ENCODE data around the gene LIMS1. TPM values are rescaled to one million over a fixed set of nuclear protein-coding genes. Genes with fewer than 3 reads are reported as not detected.
"Not testable (repeated sequence)": the region's sequence is repeated elsewhere in the genome, so short reads cannot be mapped to it uniquely, and the experiment has no call there.

Gene LIMS1
- polyA plus RNA-seq, 1 donor = 34.7 TPM

GRCh38 chr2:108663346-108663745 lies 129.1 kb downstream of the LIMS1 start:
- not testable (repeated sequence) for DNase-seq (ENCODE audit: low read depth)

DNA sequence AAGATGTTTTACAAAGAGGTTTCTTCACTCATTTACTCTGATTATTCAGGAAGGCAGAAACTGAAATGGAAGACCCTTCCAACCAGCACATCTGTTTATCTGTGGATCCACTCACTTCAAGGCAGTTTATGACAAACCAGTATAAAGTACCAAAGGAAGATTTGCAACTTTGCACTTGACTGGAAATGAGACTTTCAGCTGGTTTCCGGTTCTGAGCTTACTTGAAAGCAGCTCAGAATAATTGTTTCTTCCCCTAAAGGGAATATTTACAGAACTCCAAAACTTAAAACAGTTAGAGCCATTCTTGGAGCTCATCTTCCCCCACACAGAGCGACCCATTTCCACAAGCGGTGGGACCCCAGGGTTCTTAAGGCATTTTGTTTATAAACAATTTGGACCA lies 129.8 kb downstream of the LIMS1 start:
- not testable (repeated sequence) for DNase-seq (ENCODE audit: low read depth)

DNA sequence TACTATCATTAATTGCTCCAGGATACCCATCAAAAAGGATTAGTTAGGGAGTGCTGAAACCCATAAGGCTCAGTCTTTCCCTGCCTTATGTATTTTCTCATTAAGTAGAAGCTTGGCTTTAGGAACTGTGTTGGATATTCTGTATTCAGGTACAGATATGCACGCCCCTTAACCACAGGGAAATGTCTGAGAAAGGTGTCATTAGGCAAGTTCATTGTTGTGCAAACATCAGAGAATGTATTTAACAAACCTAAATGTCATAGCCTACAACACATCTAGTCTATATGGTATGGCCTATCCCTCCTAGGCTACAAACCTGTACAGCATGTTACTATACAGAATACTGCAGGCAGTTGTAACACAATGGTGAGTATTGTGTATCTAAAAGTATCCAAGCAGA lies 130.7 kb downstream of the LIMS1 start:
- not testable (repeated sequence) for DNase-seq (ENCODE audit: low read depth)

DNA sequence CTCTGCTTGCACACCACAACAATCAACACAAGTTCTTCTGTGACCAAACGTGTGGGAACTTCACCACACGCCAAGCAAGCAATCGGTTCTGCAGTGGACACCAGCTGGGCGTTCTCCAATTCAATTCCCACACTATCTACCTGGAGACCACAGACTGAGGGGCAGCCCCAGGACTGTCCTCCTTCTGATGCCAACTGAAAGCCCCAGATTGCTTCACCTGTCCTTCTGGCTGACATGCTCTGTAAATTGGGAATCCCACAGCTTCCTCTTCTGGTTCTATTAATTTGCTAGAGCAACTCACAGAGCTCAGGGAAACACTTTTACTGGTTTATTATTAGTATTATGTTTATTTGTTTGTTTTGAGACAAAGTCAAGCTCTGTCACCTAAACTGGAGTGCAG lies 131.7 kb downstream of the LIMS1 start:
- not testable (repeated sequence) for DNase-seq (ENCODE audit: low read depth)

- DNase-seq (ENCODE audit: low read depth) = not testable (repeated sequence)
Observed at GRCh38 chr2:108667140-108667539, 132.9 kb downstream of the LIMS1 start.

DNA sequence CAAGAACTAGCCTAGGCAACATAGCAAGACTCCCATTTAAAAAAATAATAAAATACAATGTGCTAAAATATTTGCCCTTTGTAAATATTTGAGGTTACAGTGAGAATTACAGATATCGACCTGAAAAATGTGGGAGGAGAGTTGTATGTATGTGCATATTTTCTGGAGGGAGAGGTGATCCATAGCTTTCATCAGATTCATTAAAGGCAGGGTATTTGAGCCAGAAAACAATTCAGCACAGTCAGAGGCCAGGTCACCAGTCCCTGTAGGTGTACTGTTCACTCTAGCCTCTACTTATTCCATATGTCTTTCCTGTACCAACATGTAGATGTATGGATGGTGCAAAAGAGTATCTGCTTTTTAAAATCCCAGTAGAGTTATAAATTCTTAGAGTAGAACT lies 136.0 kb downstream of the LIMS1 start:
- DNase-seq (ENCODE audit: low read depth) = not testable (repeated sequence)

DNA sequence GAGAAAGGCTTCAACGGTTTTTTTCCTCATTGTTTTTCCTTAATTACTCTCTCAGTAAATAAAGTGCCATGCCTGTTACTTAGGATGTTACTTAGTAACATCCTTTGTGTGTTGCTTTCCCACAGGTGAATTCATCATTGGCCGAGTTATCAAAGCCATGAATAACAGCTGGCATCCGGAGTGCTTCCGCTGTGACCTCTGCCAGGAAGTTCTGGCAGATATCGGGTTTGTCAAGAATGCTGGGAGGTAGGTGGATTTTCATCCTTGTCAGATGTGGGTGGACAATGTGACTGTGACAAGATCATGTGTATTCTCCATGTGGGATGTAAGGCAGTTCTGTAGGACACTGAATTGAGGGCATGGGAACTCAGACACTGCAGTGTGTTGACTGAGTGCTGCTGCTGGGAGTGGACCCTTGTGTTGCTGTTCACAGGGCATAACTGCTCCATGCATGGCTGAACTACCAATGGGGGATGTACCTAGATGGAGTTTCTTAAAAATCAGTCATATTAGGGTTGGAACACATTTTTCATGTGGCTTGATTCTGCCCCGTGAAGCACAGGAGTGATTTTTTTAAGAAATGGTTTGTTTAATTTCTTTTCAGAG lies 138.0 kb downstream of the LIMS1 start:
- not testable (repeated sequence) for DNase-seq (ENCODE audit: low read depth)

GRCh38 chr2:108676522-108676921 lies 142.3 kb downstream of the LIMS1 start:
- not testable (repeated sequence) for DNase-seq (ENCODE audit: low read depth)

- not testable (repeated sequence) for DNase-seq (ENCODE audit: low read depth)
Observed at GRCh38 chr2:108677239-108677744, 143.0 kb downstream of the LIMS1 start.

DNA sequence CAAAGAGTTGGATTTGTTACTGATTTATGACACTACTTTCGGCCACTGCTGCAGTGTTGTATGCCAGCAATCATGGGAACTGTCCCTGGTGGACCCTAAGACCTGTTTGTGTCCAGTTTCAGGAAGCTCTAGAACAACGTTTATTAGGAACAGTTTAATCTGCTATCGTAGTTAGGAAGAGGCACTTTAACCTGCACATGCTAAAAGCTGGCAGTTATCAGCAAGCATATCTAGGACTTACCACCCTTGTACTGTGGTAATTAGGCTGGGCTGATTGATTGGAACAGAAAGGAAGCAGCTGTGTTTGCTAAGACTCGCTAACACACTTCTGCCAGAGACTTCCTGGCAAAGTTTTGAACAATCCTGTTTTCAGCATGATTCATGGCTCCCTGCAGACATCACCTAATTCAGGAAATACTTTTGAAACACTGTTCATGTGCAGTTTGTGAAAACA lies 144.0 kb downstream of the LIMS1 start:
- DNase-seq (ENCODE audit: low read depth) = not testable (repeated sequence)

DNA sequence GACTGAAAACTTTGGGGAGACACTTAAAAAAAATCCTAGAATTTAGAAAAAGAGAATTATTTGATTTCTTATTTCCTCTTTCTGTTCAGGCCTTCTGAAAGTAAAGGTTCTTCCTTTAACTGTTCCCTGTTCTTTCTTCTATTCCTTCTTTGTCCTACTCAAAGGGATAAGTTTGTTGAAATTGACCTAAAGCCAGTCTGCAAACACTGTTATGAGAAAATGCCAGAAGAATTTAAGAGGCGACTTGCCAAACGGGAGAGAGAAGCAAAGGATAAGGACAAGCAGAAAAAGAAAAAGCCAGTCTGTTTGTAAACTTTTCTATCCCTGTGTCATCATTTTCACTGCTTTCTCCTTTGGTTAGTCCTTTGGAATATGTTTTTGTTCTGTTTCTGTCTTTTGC lies 146.5 kb downstream of the LIMS1 start:
- DNase-seq (ENCODE audit: low read depth) = not testable (repeated sequence)

GRCh38 chr2:108688818-108689756 lies 154.8 kb downstream of the LIMS1 start:
- not testable (repeated sequence) for DNase-seq (ENCODE audit: low read depth)

GRCh38 chr2:108690001-108690400 lies 155.7 kb downstream of the LIMS1 start:
- DNase-seq (ENCODE audit: low read depth) = not testable (repeated sequence)

DNA sequence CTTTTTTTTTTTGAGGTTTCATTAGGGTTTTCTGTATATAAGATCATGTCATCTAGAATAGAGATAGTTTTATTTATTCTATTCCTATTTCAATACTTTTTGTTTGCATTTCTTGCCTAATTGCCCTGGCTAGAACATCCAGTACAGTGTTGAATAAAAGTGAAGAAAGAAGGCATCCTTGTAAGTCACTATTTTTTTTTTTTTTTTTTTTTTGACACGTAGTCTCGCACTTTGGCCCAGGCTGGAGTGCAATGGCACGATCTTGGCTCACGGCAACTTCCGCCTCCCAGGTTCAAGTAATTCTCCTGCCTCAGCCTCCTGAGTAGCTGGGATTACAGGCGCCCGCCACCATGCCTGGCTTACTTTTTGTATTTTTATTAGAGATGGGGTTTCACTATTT lies 157.2 kb downstream of the LIMS1 start:
- no peak for DNase-seq (ENCODE audit: low read depth)

DNA sequence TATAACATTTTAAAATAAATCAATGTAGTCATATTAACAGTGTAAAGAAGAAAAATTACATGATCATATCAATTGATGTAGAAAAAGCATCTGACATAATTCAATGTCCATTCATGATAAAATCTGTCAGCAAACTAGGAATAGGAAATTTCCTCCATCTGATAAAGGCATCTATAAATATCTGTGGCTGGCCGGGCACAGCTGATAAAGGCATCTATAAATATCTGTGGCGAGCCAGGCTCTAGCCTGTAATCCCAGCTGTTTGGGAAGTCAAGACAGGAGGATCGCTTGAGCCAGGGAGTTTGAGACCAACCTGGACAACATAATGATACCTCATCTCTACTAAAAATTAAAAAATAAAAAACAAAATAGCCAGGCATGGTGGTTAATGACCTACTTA lies 166.9 kb downstream of the LIMS1 start:
- no peak for DNase-seq (ENCODE audit: low read depth)

DNA sequence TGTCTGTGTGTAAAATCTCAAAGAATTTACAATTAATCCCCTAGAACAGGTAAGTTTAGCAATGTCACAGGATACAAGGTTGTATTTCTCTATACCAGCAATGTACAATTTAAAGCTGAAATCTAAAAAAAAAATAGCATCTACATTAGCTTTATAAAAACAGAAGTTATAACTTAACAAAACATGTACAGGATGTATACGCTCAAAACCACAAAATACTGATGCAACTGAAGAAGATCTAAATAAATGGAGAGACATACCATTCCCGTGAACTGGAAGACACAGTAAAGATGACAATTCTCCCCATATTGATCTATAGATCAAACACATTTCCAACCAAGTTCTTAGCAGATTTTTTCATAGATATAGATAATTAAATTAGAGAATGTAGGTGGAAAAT lies 167.5 kb downstream of the LIMS1 start:
- DNase-seq (ENCODE audit: low read depth) = no peak

DNA sequence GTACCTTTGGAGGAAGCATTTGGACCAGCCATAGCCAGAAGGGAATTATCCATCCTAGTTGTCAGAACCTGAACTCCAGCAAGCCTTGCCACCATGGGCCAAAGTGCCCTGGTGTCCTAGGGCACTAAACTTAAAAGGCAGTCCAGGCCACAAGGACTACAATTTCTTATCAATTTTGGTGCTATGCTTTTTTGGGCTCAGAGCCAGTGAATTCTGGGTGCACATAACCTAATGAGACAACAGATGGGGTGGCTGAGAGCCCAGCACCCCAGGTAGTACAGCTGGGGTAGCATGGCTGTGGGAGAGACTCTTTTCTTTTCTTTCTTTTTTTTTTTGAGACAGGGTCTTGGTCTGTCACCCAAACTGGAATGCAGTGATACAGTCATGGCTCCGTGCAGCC lies 170.6 kb downstream of the LIMS1 start:
- no peak for DNase-seq (ENCODE audit: low read depth)

DNA sequence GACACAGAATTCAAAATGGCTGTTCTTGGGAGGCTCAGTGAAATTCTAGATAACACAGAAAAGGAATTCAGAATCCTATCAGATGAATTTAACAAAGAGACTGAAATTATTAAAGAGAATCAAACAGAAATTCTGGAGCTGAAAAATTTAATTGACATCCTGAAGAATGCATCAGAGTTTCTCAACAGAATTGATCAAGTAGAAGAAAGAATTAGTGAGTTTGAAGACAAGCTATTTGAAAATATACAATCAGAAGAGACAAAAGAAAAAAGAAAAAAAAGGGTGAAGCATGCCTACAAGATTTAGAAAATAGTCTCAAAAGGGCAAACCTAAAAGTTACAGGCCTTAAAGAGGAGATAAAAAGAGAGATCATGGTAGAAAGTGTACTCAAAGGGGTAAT lies 173.0 kb downstream of the LIMS1 start:
- no peak for DNase-seq (ENCODE audit: low read depth)

GRCh38 chr2:108716971-108717370 lies 182.7 kb downstream of the LIMS1 start:
- DNase-seq (ENCODE audit: low read depth) = not testable (repeated sequence)

- peak; percentile 95 for DNase-seq (ENCODE audit: low read depth)
Observed at GRCh38 chr2:108719149-108720044, 185.1 kb downstream of the LIMS1 start, which contains the start of gene RANBP2. TSS of gene RANBP2 (plus strand) at chr2:108719482. CDS start at chr2:108719607, 125 bp downstream.

DNA sequence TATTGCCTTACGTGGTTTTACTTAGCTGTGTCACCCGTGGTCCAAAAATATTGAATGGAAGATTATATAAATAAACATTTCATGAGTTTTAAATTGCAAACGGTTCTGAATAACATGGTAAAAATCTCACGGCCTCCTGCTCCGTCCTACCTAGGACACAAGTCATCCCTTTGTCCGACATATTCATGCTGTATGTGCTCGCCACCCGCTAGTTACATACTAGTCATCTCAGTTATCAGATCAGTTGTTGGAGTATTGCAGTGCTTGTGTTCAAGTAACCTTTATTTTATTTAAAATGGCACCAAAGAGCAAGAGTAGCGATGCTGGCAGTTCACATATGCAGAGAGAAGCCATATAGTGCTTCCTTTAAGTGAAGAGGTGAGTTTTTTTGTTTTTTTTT lies 191.8 kb downstream of the LIMS1 start:
- not testable (repeated sequence) for DNase-seq (ENCODE audit: low read depth)
